Measurements from ENCODE around the gene SETD6.
"Not testable (repeated sequence)": the region's sequence is repeated elsewhere in the genome, so short reads cannot be mapped to it uniquely, and the experiment has no call there.

SETD6 gene

GRCh38 chr16:58548378-58548777, 33.1 kb downstream of the SETD6 start:
- no peak for DNase-seq

DNA sequence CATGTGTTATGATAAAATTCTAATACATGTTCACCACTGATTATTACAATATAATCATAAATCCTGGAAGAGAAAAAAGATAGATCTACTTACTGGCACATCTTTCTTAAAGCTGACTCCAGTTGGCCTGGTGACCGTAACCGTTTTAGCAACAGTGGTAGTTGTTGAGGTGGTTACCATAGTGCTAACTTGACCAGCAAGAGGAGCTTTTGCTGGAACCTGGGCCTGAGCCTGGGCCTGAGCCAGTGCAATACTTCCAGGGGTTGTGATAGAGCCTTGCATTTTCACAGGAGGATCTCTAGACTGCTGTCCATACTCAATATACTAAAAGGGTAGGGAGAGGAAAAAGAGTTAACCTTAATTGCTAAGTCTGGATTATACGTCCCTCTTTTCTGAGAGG, 36.2 kb downstream of the SETD6 start:
- DNase-seq = no peak

DNA sequence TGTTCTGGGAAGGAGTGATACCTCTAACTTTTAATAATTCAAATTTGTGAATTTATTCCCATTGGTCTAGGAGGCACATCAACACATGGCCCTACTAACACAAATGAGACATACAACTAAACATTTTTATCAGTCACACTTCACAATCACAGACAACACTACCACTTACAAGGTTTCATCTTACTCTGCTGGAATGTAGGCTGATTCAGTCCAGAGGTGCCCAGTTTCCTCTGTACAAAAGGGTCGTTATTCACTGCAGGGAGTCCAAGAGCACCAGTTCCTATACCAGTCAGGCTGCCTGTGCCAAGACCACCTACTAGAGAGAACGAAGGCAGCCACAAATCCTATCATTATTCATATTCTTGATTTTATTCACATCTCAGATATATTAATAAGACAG, 41.4 kb downstream of the SETD6 start:
- no peak for DNase-seq

- no peak for DNase-seq
These were observed 47.9 kb downstream of the SETD6 start for GRCh38 chr16:58563235-58563634.

DNA sequence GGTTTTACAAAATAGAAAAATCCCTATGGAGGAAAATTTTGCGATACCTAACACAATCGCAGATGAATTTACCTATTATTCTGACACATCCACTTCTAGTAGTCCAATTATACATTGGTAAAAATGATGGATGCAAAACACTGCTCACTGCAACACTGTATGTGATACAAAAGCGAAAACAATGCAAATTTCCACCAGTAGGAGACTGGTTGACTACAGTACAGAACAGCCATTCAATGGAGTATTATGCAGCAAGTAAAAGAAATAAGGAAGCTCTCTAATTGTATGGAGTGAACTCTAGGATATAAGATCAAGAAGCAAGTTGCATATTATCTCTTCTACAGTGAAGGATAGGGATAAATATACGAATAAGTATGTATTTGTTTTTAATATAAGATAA, 48.5 kb downstream of the SETD6 start:
- no peak for DNase-seq

DNA sequence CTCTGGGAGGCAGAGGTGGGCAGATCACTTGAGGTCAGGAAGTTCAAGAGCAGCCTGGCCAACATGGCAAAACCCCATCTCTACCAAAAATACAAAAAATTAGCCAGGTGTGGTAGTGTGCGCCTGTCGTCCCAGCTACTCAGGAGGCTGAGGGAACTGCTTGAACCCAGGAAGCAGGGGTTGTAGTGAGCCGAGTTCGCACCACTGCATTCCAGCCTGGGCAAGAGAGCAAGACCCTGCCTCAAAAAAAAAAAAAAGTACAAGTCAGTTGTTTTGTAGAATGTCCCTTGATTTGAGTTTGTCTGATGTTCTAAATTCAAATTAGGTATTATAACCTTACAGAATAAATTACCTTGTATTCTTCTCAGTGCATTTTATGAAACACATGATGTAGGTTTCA, 50.4 kb downstream of the SETD6 start:
- DNase-seq = not testable (repeated sequence)
